SU-DHL-6 (cell line): Measurements from ENCODE around the gene CEBPG.

ENCODE experiments used
- EZH2phosphoT487 ChIP-seq: fragments of 200-600 bp; sonication (generic), shearing (Covaris generic); conservative IDR thresholded peaks from 2 replicates; pipeline ENCODE4 v1.6.1; 2018; ENCODE audit warnings: mild to moderate bottlenecking, antibody characterized with exemption, low read length, moderate library complexity, mixed read lengths
- TF ChIP-seq, protein P1 (sequence below): fragments of 200-600 bp; sonication (generic); IDR thresholded peaks from one replicate; pipeline ENCODE4 v1.5.1; 2017; ENCODE audit warnings: antibody characterized with exemption, mild to moderate bottlenecking, low read length, moderate library complexity; ENCODE audit not compliant: insufficient read depth, poor library complexity, severe bottlenecking

GRCh38 chr19:33405553-33406461 is 32.3 kb downstream of the CEBPG start:
- TF ChIP-seq, protein P1, sequence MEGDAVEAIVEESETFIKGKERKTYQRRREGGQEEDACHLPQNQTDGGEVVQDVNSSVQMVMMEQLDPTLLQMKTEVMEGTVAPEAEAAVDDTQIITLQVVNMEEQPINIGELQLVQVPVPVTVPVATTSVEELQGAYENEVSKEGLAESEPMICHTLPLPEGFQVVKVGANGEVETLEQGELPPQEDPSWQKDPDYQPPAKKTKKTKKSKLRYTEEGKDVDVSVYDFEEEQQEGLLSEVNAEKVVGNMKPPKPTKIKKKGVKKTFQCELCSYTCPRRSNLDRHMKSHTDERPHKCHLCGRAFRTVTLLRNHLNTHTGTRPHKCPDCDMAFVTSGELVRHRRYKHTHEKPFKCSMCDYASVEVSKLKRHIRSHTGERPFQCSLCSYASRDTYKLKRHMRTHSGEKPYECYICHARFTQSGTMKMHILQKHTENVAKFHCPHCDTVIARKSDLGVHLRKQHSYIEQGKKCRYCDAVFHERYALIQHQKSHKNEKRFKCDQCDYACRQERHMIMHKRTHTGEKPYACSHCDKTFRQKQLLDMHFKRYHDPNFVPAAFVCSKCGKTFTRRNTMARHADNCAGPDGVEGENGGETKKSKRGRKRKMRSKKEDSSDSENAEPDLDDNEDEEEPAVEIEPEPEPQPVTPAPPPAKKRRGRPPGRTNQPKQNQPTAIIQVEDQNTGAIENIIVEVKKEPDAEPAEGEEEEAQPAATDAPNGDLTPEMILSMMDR: no peak
- TF ChIP-seq EZH2phosphoT487: no peak
